ENCODE results near the gene MSI2.

DNA sequence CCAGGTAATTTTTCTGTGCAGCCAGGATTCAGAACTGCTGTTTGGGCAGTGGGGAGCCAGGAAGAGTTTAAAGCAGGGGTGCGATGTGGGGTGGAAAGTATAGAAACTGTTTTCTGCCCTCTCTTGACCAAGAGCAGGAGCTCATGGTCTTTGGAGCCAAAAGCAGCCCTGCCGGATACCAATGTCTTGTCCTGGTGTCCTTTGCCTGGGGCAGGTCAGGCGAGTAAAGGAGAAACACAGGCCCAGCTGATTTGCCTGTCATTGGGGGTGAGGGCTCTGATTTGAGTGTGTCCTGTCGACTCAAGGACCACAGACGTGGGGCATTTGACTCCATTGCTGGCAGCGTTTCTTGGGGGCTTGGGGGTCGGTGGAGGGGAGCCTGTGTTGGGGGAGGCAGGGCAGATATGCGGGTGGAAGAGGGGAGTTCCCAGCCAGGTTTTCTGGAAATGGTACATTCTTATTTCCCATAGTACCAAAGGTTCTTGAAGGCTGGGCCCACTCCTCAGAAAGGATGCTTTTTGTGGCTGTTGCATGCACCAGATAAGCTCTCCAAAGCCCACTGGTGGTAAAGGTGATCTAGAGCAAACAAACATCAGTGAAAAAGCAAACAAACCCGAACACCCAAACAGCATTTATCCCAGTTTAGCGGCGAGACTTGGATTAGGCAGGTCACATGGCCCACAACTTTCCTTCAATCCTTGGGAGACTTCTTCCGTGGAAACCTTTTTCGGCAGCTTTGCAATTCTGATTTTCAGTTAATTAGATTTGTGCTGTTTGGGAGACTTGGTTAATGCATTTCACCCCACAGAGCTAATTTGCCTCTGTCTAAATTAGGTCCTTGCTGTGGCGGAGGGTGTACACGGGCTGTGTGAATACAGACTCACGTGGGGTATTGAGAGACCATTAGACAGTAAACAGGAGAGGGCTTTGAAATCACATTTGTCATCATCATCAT, 59.0 kb downstream of the MSI2 start:
- TF ChIP-seq NFIC (IDR thresholded peaks at IDR 0.05), result no peak
- no peak for TF ChIP-seq EZH2 (IDR thresholded peaks at IDR 0.05; ENCODE audit: borderline replicate concordance, low read depth, low read length)
- no peak for TF ChIP-seq RNF2 (IDR thresholded peaks at IDR 0.05)
- TF ChIP-seq, protein P1, sequence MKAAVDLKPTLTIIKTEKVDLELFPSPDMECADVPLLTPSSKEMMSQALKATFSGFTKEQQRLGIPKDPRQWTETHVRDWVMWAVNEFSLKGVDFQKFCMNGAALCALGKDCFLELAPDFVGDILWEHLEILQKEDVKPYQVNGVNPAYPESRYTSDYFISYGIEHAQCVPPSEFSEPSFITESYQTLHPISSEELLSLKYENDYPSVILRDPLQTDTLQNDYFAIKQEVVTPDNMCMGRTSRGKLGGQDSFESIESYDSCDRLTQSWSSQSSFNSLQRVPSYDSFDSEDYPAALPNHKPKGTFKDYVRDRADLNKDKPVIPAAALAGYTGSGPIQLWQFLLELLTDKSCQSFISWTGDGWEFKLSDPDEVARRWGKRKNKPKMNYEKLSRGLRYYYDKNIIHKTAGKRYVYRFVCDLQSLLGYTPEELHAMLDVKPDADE (conservative IDR thresholded peaks at IDR 0.05; ENCODE audit: control insufficient read depth, low read depth, low read length), result no peak
- no peak for TF ChIP-seq ZNF57 (CRISPR knock-in tag; IDR thresholded peaks at IDR 0.05)
- TF ChIP-seq, protein P2, sequence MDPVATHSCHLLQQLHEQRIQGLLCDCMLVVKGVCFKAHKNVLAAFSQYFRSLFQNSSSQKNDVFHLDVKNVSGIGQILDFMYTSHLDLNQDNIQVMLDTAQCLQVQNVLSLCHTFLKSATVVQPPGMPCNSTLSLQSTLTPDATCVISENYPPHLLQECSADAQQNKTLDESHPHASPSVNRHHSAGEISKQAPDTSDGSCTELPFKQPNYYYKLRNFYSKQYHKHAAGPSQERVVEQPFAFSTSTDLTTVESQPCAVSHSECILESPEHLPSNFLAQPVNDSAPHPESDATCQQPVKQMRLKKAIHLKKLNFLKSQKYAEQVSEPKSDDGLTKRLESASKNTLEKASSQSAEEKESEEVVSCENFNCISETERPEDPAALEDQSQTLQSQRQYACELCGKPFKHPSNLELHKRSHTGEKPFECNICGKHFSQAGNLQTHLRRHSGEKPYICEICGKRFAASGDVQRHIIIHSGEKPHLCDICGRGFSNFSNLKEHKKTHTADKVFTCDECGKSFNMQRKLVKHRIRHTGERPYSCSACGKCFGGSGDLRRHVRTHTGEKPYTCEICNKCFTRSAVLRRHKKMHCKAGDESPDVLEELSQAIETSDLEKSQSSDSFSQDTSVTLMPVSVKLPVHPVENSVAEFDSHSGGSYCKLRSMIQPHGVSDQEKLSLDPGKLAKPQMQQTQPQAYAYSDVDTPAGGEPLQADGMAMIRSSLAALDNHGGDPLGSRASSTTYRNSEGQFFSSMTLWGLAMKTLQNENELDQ (CRISPR knock-in tag; IDR thresholded peaks at IDR 0.05; ENCODE audit: borderline replicate concordance), result no peak
- TF ChIP-seq HDAC2 (IDR thresholded peaks at IDR 0.05), result no peak
- TF ChIP-seq, protein P3, sequence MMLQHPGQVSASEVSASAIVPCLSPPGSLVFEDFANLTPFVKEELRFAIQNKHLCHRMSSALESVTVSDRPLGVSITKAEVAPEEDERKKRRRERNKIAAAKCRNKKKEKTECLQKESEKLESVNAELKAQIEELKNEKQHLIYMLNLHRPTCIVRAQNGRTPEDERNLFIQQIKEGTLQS (IDR thresholded peaks at IDR 0.05), result no peak
- TF ChIP-seq, protein P3 (CRISPR knock-in tag; conservative IDR thresholded peaks at IDR 0.05), result no peak
- no peak for TF ChIP-seq ETV6 (IDR thresholded peaks at IDR 0.05; ENCODE audit: borderline replicate concordance in 1 of 2, low read depth in 2 of 2, low read length in 1 of 2)
- TF ChIP-seq ETV6 (CRISPR knock-in tag; IDR thresholded peaks at IDR 0.05; ENCODE audit: borderline replicate concordance), result no peak

Data from K562 (cell line).